HUES48 (cell line): ENCODE measurements around the gene FOSL2.

Experiments used
- H3K27ac ChIP-seq: one replicate; pipeline ENCODE4 v1.7.0; 2013; ENCODE audit warnings: low read depth, low read length, inconsistent platforms
- H3K27me3 ChIP-seq: 2 replicates; pipeline ENCODE4 v1.6.1; 2013; ENCODE audit warnings: mild to moderate bottlenecking, low read length; ENCODE audit not compliant: control insufficient read depth, insufficient read depth
- H3K36me3 ChIP-seq: 2 replicates; pipeline ENCODE4 v1.6.1; 2013; ENCODE audit warnings: low read length; ENCODE audit not compliant: control insufficient read depth, insufficient read depth
- H3K4me1 ChIP-seq: 2 replicates; pipeline ENCODE4 v1.6.1; 2013; ENCODE audit warnings: mild to moderate bottlenecking, low read length; ENCODE audit not compliant: control insufficient read depth, insufficient read depth
- H3K4me3 ChIP-seq: 2 replicates; pipeline ENCODE4 v1.5.1; 2013; ENCODE audit warnings: mild to moderate bottlenecking, low read depth, low read length
- H3K9ac ChIP-seq: 2 replicates; pipeline ENCODE4 v1.6.1; 2013; ENCODE audit warnings: mild to moderate bottlenecking, low read depth, low read length, moderate library complexity
- H3K9me3 ChIP-seq: 2 replicates; pipeline ENCODE4 v1.6.1; 2013; ENCODE audit warnings: low read length; ENCODE audit not compliant: control insufficient read depth, insufficient read depth

FOSL2 gene

DNA sequence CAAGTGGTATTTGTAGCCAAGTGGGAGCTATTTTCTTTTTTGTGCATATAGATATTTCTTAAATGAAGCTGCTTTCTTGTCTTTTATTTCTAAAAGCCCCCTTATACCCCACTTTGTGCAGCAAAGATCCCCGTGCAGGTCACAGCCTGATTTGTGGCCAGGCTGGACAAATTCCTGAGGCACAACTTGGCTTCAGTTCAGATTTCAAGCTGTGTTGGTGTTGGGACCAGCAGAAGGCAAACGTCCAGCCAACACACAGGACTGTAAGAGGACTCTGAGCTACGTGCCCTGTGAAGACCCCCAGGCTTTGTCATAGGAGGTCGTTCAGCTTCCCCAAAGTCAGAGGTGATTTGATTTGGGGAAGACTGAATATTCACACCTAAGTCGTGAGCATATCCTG is 21.9 kb downstream of the FOSL2 start:
- H3K4me1 ChIP-seq: peaks cover 5% of the 10 kb centered on the region
- H3K27ac ChIP-seq: no peak overlapping the region
- no peaks in the 10 kb centered on the region for H3K27me3 ChIP-seq
- no peak overlapping the region for H3K9ac ChIP-seq
- no peak overlapping the region for H3K4me3 ChIP-seq
- H3K9me3 ChIP-seq: no peaks in the 10 kb centered on the region
- H3K36me3 ChIP-seq: peaks cover 6% of the 10 kb centered on the region; the same call in 1 of the 2 replicates

DNA sequence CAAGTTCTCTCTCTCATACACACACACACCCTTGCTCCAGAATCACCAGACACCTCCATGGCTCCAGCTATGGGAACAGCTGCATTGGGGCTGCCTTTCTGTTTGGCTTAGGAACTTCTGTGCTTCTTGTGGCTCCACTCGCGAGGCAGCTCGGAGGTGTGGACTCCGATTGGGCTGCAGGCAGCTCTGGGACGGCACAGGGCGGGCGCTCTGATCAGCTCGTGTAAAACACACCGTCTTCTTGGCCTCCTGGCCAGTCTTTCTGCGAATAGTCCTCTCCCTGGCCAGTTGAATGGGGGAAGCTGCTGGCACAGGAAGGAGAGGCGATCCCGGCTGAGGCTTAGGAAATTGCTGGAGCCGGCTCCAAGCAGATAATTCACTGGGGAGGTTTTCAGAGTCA is 22.4 kb downstream of the FOSL2 start:
- no peaks in the 10 kb centered on the region for H3K9me3 ChIP-seq
- no peaks in the 10 kb centered on the region for H3K27me3 ChIP-seq
- no peak overlapping the region for H3K27ac ChIP-seq
- H3K9ac ChIP-seq: no peak overlapping the region
- H3K36me3 ChIP-seq: peaks cover 6% of the 10 kb centered on the region; the same call in 1 of the 2 replicates
- peaks cover 5% of the 10 kb centered on the region for H3K4me1 ChIP-seq
- H3K4me3 ChIP-seq: no peak overlapping the region

DNA sequence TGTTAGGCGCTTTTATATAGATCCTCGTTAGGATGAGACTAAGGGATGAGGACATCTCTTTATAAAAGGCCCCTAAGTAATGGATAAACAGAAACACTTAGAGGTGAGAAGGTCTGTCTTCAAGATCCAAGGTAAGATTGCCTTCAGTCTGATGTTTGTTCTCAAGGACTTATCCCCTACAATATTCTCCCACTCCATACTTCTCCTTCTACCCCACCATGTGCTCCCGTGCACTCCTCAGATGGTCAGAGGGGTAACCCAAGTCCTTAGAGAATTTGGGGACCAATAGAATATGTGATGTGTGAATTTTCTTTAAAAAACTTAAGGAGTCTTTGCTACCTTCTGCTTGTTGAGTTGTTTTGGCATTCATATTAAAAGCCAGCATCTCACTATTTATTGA is 23.1 kb downstream of the FOSL2 start:
- Histone ChIP-seq H3K9ac (no peak overlapping the region), H3K4me3 (no peak overlapping the region), H3K27ac (no peak overlapping the region), H3K27me3 (no peaks in the 10 kb centered on the region), H3K36me3 (peaks cover 6% of the 10 kb centered on the region; the same call in 1 of the 2 replicates), H3K4me1 (peaks cover 5% of the 10 kb centered on the region), H3K9me3 (no peaks in the 10 kb centered on the region)

DNA sequence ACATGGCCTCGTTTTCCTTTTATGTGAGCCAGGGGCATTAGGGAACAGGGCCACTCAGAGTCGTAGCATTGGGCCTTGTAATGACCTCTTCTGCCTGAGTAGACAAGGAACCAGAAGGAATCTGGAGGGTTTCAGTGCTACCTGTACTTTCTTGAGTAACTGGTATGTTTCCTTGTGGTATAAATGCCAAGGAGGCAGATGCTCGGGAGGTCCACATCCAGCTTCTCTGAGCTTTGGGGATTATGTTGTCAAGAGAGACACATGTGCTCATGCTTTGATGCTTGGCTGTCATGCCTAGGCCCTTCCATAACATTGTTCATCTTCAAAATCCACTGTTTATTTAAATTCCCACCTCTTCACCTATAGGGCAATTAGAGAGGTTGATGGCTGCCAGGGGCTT is 26.3 kb downstream of the FOSL2 start:
- Histone ChIP-seq H3K9me3 (no peaks in the 10 kb centered on the region), H3K27ac (no peak overlapping the region), H3K4me3 (no peak overlapping the region), H3K27me3 (no peaks in the 10 kb centered on the region), H3K36me3 (no peaks in the 10 kb centered on the region), H3K4me1 (peaks cover under 1% of the 10 kb centered on the region; the same call in 1 of the 2 replicates), H3K9ac (no peak overlapping the region)

DNA sequence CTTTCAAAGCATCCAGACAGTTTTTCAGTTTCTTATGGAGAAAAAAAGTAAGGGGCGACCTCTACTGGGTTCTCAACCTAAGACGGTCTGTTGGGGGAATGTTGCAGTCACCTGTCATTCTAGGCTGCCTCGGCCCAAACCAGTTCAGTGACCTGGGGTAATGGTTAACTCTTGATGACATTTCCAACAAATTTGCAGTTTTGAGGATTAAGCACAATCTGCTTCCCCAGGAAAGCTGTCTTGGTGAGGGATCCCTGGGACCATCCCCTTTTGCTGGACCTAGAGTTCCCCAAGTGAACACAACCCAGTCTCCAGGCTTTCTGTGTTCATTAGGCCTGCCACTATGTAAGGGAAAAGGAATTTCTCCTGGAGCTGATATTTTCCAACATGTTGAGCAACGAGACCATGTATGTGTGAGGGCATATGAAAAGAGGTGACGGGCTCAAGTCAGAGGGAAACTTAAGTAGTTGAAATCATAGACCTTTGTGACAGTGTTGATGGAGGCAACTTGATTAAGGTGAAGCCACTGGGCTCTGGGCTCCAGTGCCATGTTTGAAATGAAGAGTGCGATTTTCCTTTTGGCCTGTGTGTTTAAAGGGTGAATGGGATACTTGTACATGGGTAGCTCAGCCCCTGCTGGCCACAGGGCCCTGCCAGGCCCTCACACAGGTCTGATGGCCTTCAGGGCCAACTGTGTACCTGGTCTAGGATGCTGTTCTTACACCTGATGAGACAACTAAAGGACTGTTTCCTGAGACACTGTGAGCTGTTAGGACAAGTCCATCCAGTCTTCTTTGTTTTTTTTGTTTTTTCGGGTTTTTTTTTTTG is 27.0 kb downstream of the FOSL2 start:
- Histone ChIP-seq H3K9ac (no peak overlapping the region), H3K36me3 (no peaks in the 10 kb centered on the region), H3K4me1 (no peaks in the 10 kb centered on the region), H3K27ac (no peak overlapping the region), H3K9me3 (no peaks in the 10 kb centered on the region), H3K4me3 (no peak overlapping the region), H3K27me3 (no peaks in the 10 kb centered on the region)

DNA sequence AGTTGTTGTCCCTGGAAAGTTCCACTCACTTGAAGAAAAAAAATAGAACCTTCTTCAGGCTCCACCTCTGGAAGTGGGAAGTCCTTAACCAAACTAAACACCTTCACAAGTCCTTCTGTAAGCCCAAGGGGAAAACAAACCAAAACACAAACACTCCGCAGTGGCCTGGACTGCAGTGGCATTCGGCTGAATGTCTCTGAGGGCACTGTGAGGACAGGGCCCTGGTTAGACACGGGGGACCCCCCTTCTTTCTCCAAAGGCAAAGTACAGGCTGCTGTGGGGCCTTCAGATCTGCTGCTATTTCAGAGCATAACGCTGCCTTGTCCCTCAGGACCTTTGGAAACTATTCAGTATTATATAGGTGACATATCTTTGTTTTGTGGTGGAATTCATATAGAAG is 28.1 kb downstream of the FOSL2 start:
- no peak overlapping the region for H3K4me3 ChIP-seq
- no peaks in the 10 kb centered on the region for H3K27me3 ChIP-seq
- no peak overlapping the region for H3K27ac ChIP-seq
- no peaks in the 10 kb centered on the region for H3K4me1 ChIP-seq
- no peaks in the 10 kb centered on the region for H3K9me3 ChIP-seq
- no peaks in the 10 kb centered on the region for H3K36me3 ChIP-seq
- no peak overlapping the region for H3K9ac ChIP-seq

DNA sequence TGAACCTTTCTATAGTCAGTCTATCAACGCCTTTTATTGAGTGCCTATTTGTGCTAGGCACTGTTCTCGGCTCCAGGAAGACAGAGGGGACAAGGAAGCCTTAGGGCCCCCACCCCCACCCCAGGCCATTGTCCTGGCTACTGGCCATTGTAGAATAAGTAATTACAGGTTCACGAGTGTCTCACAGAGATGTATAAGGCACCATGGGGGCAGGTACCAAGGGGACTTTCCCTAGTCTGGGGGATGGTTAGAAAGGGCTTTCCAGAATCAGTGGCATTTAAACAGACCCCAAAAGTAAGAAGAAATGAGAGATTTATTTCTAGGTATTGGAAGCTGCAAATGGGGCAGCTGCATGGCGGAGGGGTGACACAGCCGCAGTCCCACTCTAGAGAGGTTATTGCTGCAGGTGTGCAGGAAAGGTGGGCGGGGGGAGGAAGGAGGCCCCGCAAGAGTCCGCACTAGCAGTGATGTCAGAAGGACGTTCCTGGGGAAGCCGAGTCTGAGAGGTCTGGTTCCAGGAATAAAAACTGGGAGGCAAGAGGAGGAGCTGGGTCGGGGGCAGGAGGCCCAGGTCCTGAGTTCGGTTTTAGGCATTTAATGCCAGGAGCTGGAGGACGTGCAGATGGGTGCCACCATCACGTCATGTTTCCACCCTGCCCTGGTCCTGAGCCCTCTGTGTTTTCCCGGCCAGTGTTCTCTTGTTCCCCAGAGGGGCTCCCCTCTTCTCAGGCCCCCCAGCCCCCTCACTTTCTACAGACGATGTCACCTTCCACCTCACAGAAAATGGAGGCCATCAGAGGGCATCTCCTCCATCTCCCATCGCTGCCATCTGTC is 30.5 kb downstream of the FOSL2 start:
- Histone ChIP-seq H3K9ac (no peak overlapping the region), H3K4me3 (no peak overlapping the region), H3K4me1 (no peaks in the 10 kb centered on the region), H3K27me3 (no peaks in the 10 kb centered on the region), H3K9me3 (no peaks in the 10 kb centered on the region), H3K27ac (no peak overlapping the region), H3K36me3 (no peaks in the 10 kb centered on the region)

DNA sequence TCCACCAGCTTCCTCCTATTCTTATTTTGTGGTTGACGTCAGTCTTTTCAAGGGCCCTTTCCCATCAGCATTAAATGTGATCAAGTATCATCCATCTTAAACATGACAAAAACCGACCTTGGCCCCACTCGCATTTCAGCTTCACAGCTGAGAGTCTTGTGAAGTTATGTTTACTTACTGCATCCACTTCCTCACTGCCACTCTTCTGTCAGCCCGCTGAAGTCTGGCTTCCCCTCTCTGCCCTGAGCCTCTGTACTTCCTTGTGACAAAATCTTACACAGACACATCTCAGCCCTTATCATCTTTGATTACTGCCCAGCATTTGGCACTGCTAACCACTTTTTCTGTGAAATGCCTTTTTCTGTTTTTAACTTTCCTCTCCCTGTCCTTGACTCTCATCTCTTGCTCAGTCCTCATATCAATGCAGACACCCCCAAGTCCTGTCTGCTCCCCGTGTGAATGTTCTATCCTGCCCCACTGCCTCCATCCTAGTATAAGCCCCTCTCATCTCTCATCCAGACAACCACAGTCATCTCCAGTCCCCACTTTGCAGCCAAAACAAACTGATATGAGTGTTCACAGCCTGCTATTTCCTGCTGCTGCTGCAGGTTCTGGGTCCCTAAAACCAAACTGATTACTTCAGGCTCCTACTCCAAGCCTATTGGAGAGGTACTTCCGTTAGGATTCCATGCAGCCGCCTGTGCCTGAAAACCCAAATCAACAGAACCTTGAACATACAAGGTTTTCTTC is 31.4 kb downstream of the FOSL2 start:
- Histone ChIP-seq H3K27ac (no peak overlapping the region), H3K9ac (no peak overlapping the region), H3K36me3 (no peaks in the 10 kb centered on the region), H3K4me1 (no peaks in the 10 kb centered on the region), H3K9me3 (no peaks in the 10 kb centered on the region), H3K4me3 (no peak overlapping the region), H3K27me3 (no peaks in the 10 kb centered on the region)

DNA sequence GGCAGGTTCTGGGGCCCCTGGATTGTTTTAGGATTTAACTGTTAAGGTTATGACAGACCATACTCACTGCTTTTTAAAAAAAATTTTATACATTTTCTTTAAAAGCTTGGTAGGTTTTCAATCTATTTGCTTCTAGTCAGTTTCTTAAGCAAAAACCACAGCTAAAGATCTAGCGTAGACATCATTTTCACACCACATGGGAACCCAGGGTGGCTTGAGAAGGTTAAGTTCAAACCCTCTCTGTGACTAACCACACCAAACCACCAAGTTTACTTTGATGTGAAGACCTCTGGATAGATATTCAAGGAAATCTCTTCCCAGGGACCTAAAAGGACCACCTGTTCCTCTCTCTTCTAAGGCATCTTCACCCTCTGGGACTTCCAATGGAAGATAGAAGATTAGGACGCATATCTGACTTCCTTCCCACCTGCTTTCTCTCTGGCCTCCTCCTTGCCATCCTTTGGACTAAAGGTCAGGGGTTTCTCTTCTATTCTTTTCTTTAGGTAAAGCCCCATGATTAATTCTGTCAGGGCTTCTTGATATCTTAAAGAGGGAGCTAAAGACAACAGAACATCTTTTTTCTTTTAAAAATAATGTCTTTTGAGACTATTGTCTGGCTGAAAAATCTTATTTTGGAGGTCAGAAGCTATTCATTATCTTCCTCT is 32.3 kb downstream of the FOSL2 start:
- H3K36me3 ChIP-seq: no peaks in the 10 kb centered on the region
- no peaks in the 10 kb centered on the region for H3K9me3 ChIP-seq
- H3K9ac ChIP-seq: no peak overlapping the region
- no peak overlapping the region for H3K27ac ChIP-seq
- H3K4me3 ChIP-seq: no peak overlapping the region
- no peaks in the 10 kb centered on the region for H3K27me3 ChIP-seq
- H3K4me1 ChIP-seq: no peaks in the 10 kb centered on the region

DNA sequence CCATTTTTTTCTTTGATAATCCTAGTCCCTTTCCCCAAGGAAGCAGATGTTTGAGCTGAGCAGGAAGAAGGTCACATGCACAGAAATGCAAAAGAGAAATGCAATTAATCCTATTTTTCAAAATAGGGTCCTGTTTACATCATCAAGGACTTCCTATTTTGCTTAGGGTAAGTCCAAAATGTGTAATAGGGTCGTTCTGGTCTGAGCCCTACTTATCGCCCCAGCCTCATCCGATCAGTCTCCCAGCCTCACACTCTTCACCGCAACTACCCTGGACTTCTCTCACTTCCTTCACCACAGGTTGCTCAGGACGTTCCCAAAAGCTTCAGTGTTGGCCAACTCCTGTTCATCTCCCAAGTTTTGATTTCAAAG is 32.8 kb downstream of the FOSL2 start:
- Histone ChIP-seq H3K9me3 (no peaks in the 10 kb centered on the region), H3K4me1 (no peaks in the 10 kb centered on the region), H3K27ac (no peak overlapping the region), H3K4me3 (no peak overlapping the region), H3K36me3 (no peaks in the 10 kb centered on the region), H3K9ac (no peak overlapping the region), H3K27me3 (no peaks in the 10 kb centered on the region)
